Measurements from ENCODE around the gene E2F8.

- TF ChIP-seq, protein P1, sequence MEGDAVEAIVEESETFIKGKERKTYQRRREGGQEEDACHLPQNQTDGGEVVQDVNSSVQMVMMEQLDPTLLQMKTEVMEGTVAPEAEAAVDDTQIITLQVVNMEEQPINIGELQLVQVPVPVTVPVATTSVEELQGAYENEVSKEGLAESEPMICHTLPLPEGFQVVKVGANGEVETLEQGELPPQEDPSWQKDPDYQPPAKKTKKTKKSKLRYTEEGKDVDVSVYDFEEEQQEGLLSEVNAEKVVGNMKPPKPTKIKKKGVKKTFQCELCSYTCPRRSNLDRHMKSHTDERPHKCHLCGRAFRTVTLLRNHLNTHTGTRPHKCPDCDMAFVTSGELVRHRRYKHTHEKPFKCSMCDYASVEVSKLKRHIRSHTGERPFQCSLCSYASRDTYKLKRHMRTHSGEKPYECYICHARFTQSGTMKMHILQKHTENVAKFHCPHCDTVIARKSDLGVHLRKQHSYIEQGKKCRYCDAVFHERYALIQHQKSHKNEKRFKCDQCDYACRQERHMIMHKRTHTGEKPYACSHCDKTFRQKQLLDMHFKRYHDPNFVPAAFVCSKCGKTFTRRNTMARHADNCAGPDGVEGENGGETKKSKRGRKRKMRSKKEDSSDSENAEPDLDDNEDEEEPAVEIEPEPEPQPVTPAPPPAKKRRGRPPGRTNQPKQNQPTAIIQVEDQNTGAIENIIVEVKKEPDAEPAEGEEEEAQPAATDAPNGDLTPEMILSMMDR (IDR thresholded peaks at IDR 0.05), result no peak
- TF ChIP-seq POLR2A (IDR thresholded peaks at IDR 0.05), result no peak
Measured at GRCh38 chr11:19220903-19221724, 19.6 kb downstream of the E2F8 start.
